IPS-20b (cell line): ENCODE results near the gene PALLD.

Experiments
- H3K27ac ChIP-seq: one replicate; pipeline ENCODE4 v1.5.1; 2013; ENCODE audit warnings: low read length
- H3K27me3 ChIP-seq: 2 replicates; pipeline ENCODE4 v1.6.1; 2013; ENCODE audit warnings: mild to moderate bottlenecking, low read length, inconsistent platforms; ENCODE audit not compliant: insufficient read depth
- H3K36me3 ChIP-seq: 2 replicates; pipeline ENCODE4 v1.6.1; 2013; ENCODE audit warnings: low read depth, mild to moderate bottlenecking, inconsistent platforms, low read length, moderate library complexity; ENCODE audit not compliant: insufficient read depth
- H3K4me1 ChIP-seq: 2 replicates; pipeline ENCODE4 v1.6.1; 2013; ENCODE audit warnings: mild to moderate bottlenecking, control low read depth, inconsistent platforms, low read length, moderate library complexity; ENCODE audit not compliant: insufficient read depth
- H3K4me3 ChIP-seq: 2 replicates; pipeline ENCODE4 v1.5.1; 2013; ENCODE audit warnings: mild to moderate bottlenecking, low read length, inconsistent platforms
- H3K9ac ChIP-seq: 2 replicates; pipeline ENCODE4 v1.6.1; 2013; ENCODE audit warnings: low read depth, mild to moderate bottlenecking, inconsistent platforms, low read length, moderate library complexity
- H3K9me3 ChIP-seq: 2 replicates; pipeline ENCODE4 v1.6.1; 2013; ENCODE audit warnings: mild to moderate bottlenecking, low read depth, low read length, inconsistent platforms; ENCODE audit not compliant: insufficient read depth

The PALLD gene

DNA sequence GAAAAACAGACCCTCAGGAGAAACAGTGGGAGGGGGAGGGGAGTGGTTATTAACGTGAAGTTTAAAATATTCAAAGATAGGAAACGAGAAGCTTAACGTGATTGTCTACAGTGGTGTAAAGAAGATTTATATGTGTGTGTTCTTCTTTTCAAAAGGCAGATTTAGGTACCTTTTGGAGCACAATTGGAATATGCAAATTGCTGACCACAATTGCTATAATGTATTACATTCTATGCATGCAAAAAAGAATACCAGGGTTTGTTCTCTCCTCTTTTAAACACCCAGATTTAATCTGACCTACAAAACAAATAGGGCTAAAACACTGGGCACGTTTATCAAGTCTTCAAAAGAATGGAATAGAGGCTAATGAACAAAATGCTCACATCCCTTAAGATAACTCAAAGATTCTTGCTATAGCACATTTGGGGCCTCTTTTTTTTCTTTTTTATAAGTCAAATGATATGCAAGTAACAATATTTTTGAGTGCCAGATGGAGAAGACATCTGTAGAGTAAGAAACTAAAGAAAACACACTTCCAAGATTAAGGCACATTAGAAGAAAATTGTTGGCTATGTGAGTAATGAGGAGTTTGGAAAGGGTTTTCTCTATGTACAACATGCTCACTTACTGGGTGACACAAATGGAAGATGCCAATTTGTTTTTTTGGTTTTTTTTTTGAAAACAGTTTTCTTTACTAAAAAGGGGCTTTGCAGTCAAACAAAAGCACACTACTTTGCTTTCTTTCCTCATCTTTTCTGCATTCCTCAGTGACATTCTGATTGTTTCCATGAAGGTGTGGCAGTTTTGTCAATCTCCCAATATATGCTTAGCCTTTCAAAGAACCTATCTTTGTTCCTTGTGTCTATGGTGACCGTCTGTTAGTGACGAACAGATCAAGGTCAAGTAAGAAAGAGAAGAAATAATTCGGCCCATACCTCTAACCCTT is 240.3 kb downstream of the PALLD start:
- no peak overlapping the region for H3K9ac ChIP-seq
- H3K4me1 ChIP-seq, result peaks cover 32% of the 10 kb centered on the region
- no peaks in the 10 kb centered on the region for H3K9me3 ChIP-seq
- no peaks in the 10 kb centered on the region for H3K36me3 ChIP-seq
- H3K27me3 ChIP-seq, result no peaks in the 10 kb centered on the region
- no peak overlapping the region for H3K4me3 ChIP-seq
- no peak overlapping the region for H3K27ac ChIP-seq

DNA sequence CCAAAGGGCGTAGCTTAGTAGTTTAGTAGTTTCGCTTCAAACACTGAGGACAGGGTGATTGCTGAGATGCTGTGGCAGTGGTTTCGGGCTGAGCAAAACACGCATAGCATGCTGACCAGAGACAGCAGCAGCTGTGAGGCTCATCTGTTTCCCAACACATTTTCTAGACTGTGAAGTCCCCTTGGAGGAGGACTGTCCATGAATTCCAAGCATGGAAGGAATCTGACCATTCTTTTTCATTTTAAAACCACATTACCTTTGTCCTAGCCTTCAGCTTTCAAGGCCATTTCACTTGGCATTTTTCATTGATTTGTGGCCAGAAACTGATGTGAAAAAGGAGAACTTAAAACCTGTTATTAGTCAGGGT is 240.9 kb downstream of the PALLD start:
- H3K4me1 ChIP-seq, result peaks cover 32% of the 10 kb centered on the region
- H3K9ac ChIP-seq, result no peak overlapping the region
- no peak overlapping the region for H3K27ac ChIP-seq
- H3K36me3 ChIP-seq, result no peaks in the 10 kb centered on the region
- H3K4me3 ChIP-seq, result no peak overlapping the region
- H3K27me3 ChIP-seq, result no peaks in the 10 kb centered on the region
- H3K9me3 ChIP-seq, result no peaks in the 10 kb centered on the region

- no peaks in the 10 kb centered on the region for H3K27me3 ChIP-seq
- H3K9me3 ChIP-seq, result no peaks in the 10 kb centered on the region
- no peak overlapping the region for H3K27ac ChIP-seq
- H3K9ac ChIP-seq, result no peak overlapping the region
- peaks cover 31% of the 10 kb centered on the region for H3K4me1 ChIP-seq
- H3K36me3 ChIP-seq, result no peaks in the 10 kb centered on the region
- H3K4me3 ChIP-seq, result no peak overlapping the region
Measured at GRCh38 chr4:168739886-168740285, 243.0 kb downstream of the PALLD start.

DNA sequence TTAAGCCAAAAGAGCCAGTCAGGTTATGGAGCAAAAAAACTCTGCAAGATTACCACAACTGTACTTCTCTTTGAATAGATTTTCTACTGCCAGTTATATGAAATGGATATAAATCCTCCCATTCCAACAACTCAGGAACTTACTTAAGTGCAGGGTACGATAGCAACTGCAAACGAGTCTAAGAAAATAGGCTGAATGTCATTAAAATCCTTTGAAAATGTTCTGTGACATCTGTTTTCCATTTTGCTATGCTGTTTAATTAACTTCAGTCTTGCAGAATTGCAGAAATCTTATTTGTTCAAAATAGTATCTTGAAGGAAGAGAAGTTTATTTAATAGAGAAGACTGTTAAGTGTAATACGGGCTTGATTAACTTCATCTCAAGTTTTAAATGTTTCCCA is 243.8 kb downstream of the PALLD start:
- Histone ChIP-seq H3K9me3 (no peaks in the 10 kb centered on the region), H3K4me3 (no peak overlapping the region), H3K36me3 (no peaks in the 10 kb centered on the region), H3K27ac (no peak overlapping the region), H3K27me3 (no peaks in the 10 kb centered on the region), H3K4me1 (peaks cover 23% of the 10 kb centered on the region), H3K9ac (no peak overlapping the region)

- no peak overlapping the region for H3K4me3 ChIP-seq
- no peaks in the 10 kb centered on the region for H3K27me3 ChIP-seq
- H3K9ac ChIP-seq, result no peak overlapping the region
Measured at GRCh38 chr4:168741281-168742173, 244.7 kb downstream of the PALLD start.

GRCh38 chr4:168743131-168743530 is 246.3 kb downstream of the PALLD start:
- H3K9ac ChIP-seq, result no peak overlapping the region
- H3K27ac ChIP-seq, result no peak overlapping the region
- no peaks in the 10 kb centered on the region; the same call in 1 of the 2 replicates for H3K4me1 ChIP-seq
- no peaks in the 10 kb centered on the region for H3K36me3 ChIP-seq
- no peaks in the 10 kb centered on the region for H3K27me3 ChIP-seq
- no peaks in the 10 kb centered on the region for H3K9me3 ChIP-seq
- H3K4me3 ChIP-seq, result no peak overlapping the region

More at GRCh38 chr4:168741281-168742173, 244.7 kb downstream of the PALLD start:
- peaks cover 15% of the 10 kb centered on the region for H3K4me1 ChIP-seq
- H3K36me3 ChIP-seq, result no peaks in the 10 kb centered on the region
- H3K9me3 ChIP-seq, result no peaks in the 10 kb centered on the region
- H3K27ac ChIP-seq, result no peak overlapping the region

- Histone ChIP-seq H3K9ac (no peak overlapping the region), H3K9me3 (no peaks in the 10 kb centered on the region), H3K36me3 (no peaks in the 10 kb centered on the region), H3K4me1 (no peaks in the 10 kb centered on the region), H3K4me3 (no peak overlapping the region), H3K27ac (no peak overlapping the region), H3K27me3 (no peaks in the 10 kb centered on the region)
Measured at GRCh38 chr4:168743601-168744000, 246.7 kb downstream of the PALLD start.

- Histone ChIP-seq H3K9me3 (no peaks in the 10 kb centered on the region), H3K9ac (no peak overlapping the region), H3K4me3 (no peak overlapping the region), H3K27ac (no peak overlapping the region), H3K4me1 (no peaks in the 10 kb centered on the region), H3K27me3 (no peaks in the 10 kb centered on the region), H3K36me3 (no peaks in the 10 kb centered on the region)
Measured at GRCh38 chr4:168744021-168744420, 247.2 kb downstream of the PALLD start.

- H3K27ac ChIP-seq, result no peak overlapping the region
- no peaks in the 10 kb centered on the region for H3K9me3 ChIP-seq
- H3K9ac ChIP-seq, result no peak overlapping the region
- no peaks in the 10 kb centered on the region for H3K36me3 ChIP-seq
- no peak overlapping the region for H3K4me3 ChIP-seq
- no peaks in the 10 kb centered on the region for H3K4me1 ChIP-seq
- no peaks in the 10 kb centered on the region for H3K27me3 ChIP-seq
Measured at GRCh38 chr4:168748807-168749206, 252.0 kb downstream of the PALLD start.

DNA sequence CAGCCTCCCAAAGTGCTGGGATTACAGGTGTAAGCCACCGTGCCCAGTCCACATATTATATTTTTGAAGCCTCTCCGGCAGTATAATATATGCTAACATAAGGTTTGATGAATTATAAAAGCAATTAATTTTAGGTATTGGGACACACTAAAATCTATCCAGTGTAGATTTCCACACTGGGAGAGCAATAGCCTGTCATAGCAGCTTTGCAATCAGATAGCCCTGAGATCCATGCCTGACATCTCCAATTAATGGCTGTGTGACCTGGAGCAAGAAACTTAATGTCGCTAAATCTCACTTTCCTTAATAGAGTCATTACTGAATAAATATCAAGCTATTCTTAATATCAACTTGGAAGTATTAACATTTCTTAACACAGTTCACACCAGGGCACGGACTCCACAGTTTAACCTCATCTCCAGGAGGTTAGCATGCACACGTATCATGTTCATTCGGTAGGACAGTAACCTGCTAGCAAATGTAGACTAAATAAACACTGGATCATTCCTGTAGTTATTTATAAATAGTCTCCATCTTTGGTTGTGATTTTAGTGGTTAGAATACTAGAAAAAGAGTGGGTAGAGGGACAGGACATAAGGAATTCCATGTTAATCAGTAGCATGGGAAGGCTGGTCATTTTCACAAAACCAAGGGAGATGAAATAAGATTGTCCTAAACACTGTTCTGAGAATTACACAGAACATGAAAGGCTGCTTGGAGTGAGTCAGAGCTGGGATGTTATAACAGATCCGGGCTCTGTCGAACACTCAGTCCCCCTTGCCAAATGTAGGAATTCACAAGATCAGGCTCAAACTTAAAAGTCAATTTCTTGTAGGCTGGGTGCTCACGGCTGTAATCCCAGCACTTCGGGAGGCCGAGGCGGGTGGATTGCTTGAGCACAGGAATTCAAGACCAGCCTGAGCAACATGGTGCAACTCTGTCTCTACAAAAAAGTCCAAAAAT is 254.7 kb downstream of the PALLD start:
- no peaks in the 10 kb centered on the region for H3K4me1 ChIP-seq

More for the DNA sequence above, 254.7 kb downstream of the PALLD start:
- H3K36me3 ChIP-seq, result no peaks in the 10 kb centered on the region
- no peaks in the 10 kb centered on the region for H3K27me3 ChIP-seq
- H3K27ac ChIP-seq, result no peak overlapping the region
- H3K9me3 ChIP-seq, result no peaks in the 10 kb centered on the region
- H3K4me3 ChIP-seq, result no peak overlapping the region
- H3K9ac ChIP-seq, result no peak overlapping the region
